GM13977 (cell line): Measurements from ENCODE around the gene UBE2I.

Source experiments
- DNase-seq: peaks from one replicate; pipeline ENCODE4 v3.0.0; 2012; ENCODE audit warnings: low spot score
- CTCF ChIP-seq: IDR thresholded peaks from 2 replicates; pipeline ENCODE4 v1.5.1; 2012; ENCODE audit warnings: mild to moderate bottlenecking, control low read depth; ENCODE audit not compliant: insufficient read depth; ENCODE audit errors: extremely low read depth, missing control alignments
- in situ Hi-C: fragments of 300-500 bp; cut with MboI; formaldehyde crosslinking; loops from one replicate; pipeline ENCODE4 v1.12.0; 2022; ENCODE audit warnings: low sequenced_read_pairs, low pct_unique_long_range_greater_than_20kb, mixed read lengths, inconsistent platforms; ENCODE audit not compliant: unreplicated experiment

The UBE2I gene

GRCh38 chr16:1334739-1335138 is 25.3 kb downstream of the UBE2I start:
- no peak for DNase-seq
- no peak for TF ChIP-seq CTCF
- in situ Hi-C loops, result no loop called here

- DNase-seq, result no peak
- no peak for TF ChIP-seq CTCF
- in situ Hi-C loops, result no loop called here
Measured at GRCh38 chr16:1335211-1335971, 26.0 kb downstream of the UBE2I start.

- no peak for DNase-seq
- TF ChIP-seq CTCF, result no peak
- in situ Hi-C loops, result no loop called here
Measured at GRCh38 chr16:1335996-1336395, 26.6 kb downstream of the UBE2I start.

- TF ChIP-seq CTCF, result no peak
- DNase-seq, result no peak
- in situ Hi-C loops, result no loop called here
Measured at GRCh38 chr16:1336619-1337018, 27.2 kb downstream of the UBE2I start.

- DNase-seq, result no peak
- in situ Hi-C loops, result no loop called here
- TF ChIP-seq CTCF, result no peak
Measured at GRCh38 chr16:1337486-1337885, 28.1 kb downstream of the UBE2I start.

- peak; percentile 62 for TF ChIP-seq CTCF
- in situ Hi-C loops, result no loop called here
- no peak for DNase-seq
Measured at GRCh38 chr16:1338119-1338730, 28.8 kb downstream of the UBE2I start.
